D721Med (cell line): ENCODE results near the gene HSPA9.

Source experiments
- DNase-seq: peaks from one replicate; pipeline ENCODE4 v3.0.0; 2011; ENCODE audit warnings: low spot score; ENCODE audit not compliant: insufficient read length
- FAIRE-seq: peaks from 2 replicates; lab custom pipeline; 2011; peaks lifted over from hg19 to GRCh38; lab: Jason Lieb, UNC
- CTCF ChIP-seq: IDR thresholded peaks from 2 replicates; pipeline ENCODE4 v1.5.1; 2012; ENCODE audit warnings: mild to moderate bottlenecking, control low read depth; ENCODE audit not compliant: insufficient read depth; ENCODE audit errors: missing control alignments

HSPA9 gene

DNA sequence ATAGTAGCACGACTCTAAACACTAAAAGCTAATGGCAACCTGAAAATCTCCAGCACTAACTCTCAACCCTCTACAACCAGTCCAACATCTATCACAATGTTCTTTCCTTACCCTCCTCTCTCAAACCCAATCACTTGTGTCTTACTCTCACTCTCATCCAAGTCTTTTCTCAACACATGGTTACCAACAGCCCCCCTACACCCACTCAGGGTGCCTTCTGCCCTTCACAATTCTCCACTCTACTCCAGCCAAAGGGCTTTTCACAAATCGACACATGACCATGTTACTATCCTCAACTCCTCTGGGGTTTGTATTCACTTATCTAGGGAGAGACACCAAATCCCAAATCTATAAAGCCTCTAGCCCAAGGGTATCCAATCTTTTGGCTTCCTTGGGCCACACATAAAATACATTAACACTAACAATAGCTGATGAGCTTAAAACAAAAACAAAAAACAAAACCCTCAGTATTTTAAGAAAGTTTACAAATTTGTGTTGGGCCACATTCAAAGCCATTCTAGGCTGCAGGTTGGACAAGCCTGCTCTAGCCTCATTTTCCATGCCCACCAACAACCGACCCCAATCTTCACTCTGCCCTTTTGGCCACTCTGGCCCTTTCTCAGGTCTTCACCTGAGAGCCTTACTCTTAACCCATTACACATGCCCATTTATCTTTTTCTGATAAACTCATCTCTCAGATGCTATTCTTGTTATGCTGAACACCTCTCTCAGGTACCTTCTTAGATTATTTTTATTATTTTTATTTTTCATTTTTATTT is 11.7 kb downstream of the HSPA9 start:
- TF ChIP-seq CTCF, result no peak
- FAIRE-seq (no peak), DNase-seq (no peak)

DNA sequence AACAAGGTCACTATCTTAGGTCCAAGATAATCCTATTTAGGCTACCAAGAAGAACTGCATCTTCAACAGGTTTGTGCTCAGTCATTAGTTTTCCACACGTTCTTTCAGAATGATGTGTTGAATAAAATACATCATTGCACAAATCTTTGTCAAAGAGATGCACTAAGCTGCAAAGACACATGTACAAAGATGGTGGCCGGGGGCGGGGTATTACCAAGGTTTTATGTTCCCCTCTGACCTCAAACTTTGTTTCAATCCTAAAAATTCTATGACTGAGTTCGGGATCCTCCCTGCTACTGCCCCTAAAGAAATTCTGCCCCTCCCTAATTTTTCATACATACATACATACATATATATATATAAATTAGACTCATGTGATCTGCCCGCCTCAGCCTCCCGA is 14.2 kb downstream of the HSPA9 start:
- FAIRE-seq, result no peak
- no peak for TF ChIP-seq CTCF
- DNase-seq, result no peak

GRCh38 chr5:138559937-138560336 is 15.3 kb downstream of the HSPA9 start:
- TF ChIP-seq CTCF, result no peak
- no peak for FAIRE-seq
- DNase-seq, result no peak

DNA sequence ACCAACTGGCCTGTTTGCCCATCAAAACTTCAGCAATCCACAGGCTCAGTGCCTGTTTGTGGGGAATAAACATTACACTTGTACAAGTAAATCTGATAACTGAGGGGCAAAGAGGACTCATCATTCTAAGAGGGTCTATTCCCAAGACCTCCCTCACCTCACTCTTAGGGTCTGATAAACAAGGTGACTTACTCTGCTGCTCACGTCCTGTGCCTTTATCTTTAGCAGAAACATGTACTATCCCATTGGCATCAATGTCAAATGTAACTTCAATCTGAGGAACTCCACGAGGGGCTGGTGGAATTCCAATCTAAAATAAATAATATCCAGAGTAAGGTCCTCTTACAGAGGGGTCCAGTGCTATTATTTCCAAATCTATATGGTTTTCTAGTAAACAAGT is 17.5 kb downstream of the HSPA9 start:
- DNase-seq (no peak), FAIRE-seq (no peak)
- TF ChIP-seq CTCF, result no peak

DNA sequence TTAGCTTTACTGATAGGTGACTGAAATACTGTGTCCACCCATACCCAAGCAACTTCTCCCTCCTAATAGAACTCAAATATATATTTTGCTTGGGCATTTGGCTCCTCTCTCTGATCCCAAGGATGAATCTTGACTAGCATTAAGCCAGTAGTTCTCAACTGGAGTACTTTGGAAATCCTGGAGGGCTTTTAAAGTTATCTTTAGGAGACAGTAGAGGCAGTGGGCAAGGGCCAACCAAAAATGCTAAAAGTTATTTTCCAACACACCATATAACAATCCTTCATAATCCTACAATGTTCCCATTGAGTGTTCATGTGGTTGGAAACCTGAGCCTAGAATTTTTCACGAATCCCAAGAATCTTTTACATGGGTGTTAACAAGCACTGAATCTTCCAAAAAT is 21.1 kb downstream of the HSPA9 start:
- no peak for FAIRE-seq
- DNase-seq, result no peak
- no peak for TF ChIP-seq CTCF

DNA sequence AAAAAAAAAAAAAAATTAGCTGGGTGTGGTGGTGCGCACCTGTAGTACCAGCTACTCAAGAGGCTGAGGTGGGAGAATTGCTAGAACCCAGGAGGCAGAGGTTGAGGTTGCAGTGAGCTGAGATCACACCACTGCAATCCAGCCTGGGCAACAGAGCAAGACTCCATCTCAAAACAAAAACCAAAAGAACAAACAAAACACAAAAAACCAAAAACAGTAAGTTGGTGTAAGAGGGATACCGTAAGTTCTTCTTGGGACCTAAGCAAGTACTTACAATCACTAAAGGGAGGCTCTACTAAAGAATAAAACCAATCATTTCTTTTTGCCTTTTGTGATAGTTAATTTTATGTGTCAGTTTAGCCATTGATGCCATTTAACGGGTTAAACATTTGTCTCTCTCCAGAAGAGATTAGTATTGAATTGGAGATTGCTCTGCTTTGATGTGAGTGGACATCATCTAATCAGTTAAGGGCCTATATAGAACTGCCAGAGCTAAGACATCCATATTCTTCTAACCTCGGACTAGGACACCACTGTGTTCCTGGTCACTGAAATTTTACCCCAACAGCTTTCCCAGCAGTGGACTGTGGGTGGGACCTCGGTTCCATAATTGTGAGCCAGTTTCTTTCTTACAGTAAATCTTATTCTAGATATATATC is 21.6 kb downstream of the HSPA9 start:
- FAIRE-seq (no peak), DNase-seq (no peak)
- TF ChIP-seq CTCF, result no peak

GRCh38 chr5:138552657-138553056 is 22.5 kb downstream of the HSPA9 start:
- FAIRE-seq (no peak), DNase-seq (no peak)
- TF ChIP-seq CTCF, result no peak
